ENCODE data around the gene SHD.

GRCh38 chr19:4279267-4279529, 132 bp downstream of the SHD start:
- TF ChIP-seq, protein P1, sequence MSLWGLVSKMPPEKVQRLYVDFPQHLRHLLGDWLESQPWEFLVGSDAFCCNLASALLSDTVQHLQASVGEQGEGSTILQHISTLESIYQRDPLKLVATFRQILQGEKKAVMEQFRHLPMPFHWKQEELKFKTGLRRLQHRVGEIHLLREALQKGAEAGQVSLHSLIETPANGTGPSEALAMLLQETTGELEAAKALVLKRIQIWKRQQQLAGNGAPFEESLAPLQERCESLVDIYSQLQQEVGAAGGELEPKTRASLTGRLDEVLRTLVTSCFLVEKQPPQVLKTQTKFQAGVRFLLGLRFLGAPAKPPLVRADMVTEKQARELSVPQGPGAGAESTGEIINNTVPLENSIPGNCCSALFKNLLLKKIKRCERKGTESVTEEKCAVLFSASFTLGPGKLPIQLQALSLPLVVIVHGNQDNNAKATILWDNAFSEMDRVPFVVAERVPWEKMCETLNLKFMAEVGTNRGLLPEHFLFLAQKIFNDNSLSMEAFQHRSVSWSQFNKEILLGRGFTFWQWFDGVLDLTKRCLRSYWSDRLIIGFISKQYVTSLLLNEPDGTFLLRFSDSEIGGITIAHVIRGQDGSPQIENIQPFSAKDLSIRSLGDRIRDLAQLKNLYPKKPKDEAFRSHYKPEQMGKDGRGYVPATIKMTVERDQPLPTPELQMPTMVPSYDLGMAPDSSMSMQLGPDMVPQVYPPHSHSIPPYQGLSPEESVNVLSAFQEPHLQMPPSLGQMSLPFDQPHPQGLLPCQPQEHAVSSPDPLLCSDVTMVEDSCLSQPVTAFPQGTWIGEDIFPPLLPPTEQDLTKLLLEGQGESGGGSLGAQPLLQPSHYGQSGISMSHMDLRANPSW (CRISPR knock-in tag; IDR thresholded peaks at IDR 0.05), result no peak
- TF ChIP-seq CHD1 (IDR thresholded peaks at IDR 0.05; ENCODE audit: low read length) (no peak), RBM22 (IDR thresholded peaks at IDR 0.05; ENCODE audit: low read depth, low read length, poor library complexity, severe bottlenecking) (no peak), ZBTB7A (IDR thresholded peaks at IDR 0.05; ENCODE audit: borderline replicate concordance, control insufficient read depth, low read depth, low read length) (no peak), RBM39 (optimal IDR thresholded peaks at IDR 0.05; ENCODE audit: low read depth, low read length) (no peak), MBD2 (IDR thresholded peaks at IDR 0.05; ENCODE audit: borderline replicate concordance, low read depth) (no peak), MNT (conservative IDR thresholded peaks at IDR 0.05) (no peak), CBX1 (IDR thresholded peaks at IDR 0.05; ENCODE audit: low read depth) (no peak)
- TF ChIP-seq, protein P2, sequence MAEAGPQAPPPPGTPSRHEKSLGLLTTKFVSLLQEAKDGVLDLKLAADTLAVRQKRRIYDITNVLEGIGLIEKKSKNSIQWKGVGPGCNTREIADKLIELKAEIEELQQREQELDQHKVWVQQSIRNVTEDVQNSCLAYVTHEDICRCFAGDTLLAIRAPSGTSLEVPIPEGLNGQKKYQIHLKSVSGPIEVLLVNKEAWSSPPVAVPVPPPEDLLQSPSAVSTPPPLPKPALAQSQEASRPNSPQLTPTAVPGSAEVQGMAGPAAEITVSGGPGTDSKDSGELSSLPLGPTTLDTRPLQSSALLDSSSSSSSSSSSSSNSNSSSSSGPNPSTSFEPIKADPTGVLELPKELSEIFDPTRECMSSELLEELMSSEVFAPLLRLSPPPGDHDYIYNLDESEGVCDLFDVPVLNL (CRISPR knock-in tag; IDR thresholded peaks at IDR 0.05; ENCODE audit: low read depth), result no peak
